ENCODE results near the gene ALDH16A1.
A peak's percentile ranks its signal among the peaks of the same experiment; 100 is the strongest.

The ALDH16A1 gene

DNA sequence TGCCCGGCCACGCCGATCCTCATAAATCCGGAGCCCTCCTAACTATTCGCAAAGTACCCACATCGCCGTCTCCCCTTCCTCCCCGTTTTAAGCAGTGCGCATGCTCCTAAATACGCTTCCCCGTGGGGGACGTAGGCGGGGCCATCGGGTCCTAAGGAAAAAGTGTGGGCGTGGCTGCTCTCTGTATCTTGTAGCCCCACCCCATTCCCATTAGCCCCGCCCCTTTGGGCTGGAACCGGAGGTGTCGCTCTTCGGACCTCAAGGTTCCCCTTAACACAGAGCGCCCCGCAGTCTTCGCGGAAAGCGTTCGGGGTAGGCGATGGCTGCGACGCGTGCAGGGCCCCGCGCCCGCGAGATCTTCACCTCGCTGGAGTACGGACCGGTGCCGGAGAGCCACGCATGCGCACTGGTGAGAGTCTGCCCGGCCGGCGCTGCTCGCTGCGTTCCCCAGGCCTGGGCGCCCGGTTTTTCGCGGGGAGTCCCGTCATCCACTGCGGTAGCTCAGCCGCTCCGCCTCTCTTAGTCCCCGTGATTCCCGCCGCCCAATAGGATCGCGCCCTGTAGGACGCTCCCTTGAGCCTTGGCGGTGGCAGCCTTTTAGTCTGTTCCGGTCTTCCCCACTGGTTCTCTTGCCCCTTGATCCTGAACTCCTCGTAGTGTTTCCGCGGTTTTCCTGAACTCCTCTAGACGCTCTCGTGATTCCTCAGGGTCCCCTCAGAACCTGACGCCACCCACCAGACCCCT is at the start of gene ALDH16A1:
TSS of gene ALDH16A1 (plus strand) at position 213 of the 744 bp plus-strand sequence. CDS start at position 320, 107 bp downstream.
- DNase-seq, result peak; percentile 84 to 100 (median 98)

DNA sequence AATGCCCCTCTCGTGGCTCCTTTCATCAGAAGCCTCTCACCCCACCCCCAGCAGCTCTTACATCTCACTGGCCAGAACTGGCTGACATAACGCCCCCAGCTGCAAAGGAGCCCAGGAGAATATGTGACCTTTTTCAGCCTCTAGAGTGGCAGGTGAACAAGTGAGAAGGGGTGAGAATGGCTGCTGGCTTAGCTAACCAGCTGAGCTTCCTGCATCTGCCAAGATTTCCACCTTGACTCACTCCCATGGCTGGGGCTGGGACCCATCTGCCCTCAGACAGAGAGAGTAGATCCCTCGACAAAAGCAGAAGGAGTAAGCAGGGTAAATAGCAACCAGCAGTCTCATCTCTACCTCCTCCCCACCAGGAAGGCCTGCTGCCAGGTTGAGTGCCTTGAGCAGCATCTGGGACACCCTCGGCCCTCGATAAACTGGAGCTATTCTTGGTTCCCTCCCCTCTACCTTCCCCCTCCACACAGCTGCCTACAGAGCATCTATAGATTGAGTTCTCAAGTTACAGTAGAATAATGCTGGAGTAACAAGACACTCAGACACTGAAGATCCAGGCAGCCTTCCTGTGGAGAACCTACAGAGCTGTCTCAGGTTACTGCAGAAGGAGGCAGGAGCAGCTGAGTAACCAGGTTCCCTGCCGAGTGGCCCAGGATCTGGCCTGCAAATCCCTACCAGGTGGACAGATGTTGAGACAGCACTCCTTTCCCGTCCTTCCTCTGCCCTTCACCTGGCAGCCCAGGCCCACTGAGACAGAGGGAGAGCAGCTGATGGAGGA is 49.4 kb upstream of the ALDH16A1 start:
- DNase-seq, result no peak

DNA sequence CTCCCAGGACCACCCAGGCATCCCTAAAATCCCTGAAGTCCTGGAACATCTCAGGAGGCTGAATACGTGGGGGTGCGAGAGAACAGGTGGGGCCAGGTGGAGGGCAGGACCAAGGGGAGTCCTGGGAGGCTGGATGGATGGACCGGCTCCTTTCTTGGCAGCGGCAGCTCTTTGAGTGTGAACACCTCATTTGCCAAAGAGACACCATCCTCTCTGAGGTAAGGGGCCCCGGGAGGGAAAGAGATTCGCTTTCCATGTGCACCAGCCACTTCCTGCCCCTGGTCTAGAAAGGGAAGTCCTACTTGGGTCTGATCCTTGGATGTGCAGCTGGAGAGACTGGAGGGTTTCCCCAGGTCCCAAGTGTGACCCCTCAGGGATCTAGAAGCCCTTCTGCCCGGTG is 45.9 kb upstream of the ALDH16A1 start:
- DNase-seq, result no peak

DNA sequence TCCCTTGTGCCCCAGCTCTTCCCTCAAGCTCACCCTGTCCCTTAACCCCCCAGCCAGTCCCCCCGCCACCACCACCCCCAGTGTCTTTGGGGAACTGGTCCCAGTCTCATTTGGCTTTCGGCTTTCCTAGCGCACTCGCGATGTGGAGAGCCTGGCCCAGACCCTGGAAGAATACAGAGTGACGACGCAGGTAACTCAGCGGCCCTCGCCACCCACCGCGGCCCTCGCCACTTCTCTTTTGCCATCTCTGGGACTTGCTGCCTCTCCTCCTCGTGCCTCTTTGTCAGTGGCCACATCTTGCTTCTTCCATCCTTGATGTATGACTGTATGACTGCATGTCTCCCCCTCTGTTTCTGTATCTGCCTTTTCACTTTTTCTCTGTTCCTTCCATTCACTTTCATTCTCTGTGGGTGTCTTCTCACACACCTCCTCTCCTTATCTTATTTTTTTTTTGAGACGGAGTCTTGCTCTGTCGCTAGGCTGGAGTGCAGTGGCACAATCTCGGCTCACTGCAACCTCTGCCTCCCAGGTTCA is 45.5 kb upstream of the ALDH16A1 start:
- no peak for DNase-seq

DNA sequence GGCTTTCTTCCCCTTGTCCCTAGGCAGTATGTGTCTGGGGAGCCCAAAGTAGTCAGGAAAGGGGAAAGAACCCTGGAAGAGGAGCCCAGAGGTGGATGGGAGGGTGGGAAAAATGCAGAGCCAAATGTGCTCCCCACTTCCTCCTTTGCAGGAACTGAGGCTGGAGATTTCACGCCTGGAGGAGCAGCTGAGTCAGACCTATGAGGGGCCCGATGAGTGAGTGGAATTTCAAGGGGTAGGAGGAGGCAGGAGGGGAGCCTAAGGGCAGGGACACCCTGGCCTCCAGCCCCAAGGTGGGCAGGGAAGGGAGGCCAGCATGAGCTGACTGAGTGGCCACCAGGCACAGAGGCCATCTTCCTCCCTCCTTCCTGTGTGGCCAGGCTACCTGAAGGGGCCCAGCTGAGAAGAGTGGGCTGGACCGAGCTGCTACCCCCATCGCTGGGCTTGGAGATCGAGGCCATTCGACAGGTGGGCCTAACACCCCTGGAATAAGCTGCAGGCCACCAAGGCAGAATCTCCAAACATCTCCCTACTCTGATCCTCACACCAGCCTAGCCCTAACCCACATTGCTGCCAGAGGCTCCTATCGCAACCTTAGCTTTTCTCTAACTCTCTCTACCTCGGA is 44.1 kb upstream of the ALDH16A1 start:
- no peak for DNase-seq

DNA sequence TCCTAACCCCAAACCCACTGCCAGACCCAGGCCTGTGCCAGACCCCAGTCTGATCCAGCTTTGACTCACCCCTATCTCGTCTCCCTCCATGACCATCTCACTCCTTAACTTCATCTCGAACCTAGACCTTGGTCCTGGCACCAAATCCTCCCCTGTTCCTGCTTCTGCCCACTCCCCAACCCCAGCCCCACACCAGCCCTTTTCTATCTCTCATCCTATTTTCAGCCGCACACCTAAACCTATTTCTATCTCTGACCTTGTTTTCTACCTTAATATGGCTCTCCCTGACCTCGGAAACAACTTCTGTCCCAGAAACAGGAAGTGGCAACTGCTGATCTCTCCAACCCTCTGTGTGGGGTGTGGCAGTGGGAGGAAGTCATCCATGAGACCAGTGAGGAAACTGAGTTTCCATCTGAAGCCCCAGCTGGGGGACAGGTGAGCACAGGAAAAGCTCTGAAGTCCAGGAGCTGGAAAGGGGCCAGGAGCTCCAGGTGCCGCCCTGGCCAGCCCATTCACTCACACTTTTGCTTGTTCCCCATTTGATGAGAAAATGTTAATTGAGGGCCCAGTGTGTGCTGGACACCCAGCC is 43.5 kb upstream of the ALDH16A1 start:
- DNase-seq, result no peak

DNA sequence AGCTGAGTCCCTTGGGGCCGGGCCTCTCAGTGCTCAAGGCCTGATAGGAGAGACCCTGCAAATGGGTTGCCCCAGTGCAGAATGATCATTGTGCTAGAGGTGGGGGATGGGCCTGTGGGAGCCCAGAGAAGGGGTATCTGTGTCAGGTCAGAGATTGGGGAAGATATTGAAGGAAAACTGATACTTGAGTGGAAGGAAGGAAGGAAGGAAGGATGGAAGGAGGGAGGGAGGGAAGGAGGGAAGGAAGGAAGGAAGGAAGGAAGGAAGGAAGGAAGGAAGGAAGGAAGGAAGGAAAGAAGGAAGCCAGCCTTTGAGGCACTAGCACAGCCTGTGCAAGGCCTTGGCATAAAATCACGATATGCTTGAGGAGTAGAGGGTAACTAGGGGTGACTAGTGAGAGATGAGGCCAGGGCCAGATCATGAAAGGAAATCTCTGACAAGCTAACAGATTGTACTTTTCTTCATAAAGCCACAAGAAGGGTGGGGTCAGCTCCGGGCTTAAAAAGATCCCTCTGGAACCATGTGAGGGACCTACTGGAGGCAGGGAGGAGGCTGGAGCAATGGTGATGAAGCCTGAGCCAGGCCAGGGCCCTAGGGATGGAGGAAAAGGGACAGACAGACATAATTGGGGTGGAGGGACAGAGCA is 41.2 kb upstream of the ALDH16A1 start:
- no peak for DNase-seq

DNA sequence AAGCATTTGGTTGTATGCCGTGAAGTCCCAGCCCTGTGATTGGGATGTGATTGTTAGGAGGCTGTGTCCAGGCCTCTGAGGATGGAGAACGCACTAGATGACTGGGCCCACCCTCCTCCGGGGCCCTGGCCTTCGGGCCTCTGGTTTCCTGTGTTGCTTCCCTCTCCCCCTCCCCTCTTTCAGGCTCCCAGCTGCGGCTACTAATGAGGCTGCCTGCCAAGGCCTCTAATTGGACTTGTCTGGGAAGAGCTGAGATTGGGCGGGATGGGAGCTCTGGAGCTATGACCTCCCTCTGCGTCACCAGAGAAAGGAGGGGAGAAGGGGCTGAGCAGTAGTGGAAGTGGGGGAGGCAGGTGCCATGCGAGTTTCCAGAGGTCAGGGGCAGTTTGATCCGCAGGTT is 39.7 kb upstream of the ALDH16A1 start:
- DNase-seq, result no peak

DNA sequence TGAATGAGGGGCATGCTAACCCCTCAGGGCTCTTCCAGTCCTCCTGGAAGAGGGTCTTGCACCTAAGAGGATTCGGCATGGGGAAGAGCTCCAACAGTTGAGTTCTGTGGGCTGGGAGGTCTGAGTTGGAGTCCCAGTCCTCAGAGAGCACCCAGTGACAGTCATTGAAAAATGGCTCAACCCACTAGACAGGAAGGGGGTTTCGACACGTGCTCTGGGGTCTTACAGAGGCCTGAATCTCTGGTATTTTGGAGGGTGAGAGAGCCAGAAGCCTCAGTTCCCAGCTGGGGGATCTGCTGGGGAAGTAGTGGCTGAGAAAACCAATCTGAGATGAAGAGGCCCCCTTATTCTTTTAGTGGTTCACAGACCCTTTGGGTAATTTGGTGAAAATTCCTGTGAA is 38.8 kb upstream of the ALDH16A1 start:
- DNase-seq, result no peak

DNA sequence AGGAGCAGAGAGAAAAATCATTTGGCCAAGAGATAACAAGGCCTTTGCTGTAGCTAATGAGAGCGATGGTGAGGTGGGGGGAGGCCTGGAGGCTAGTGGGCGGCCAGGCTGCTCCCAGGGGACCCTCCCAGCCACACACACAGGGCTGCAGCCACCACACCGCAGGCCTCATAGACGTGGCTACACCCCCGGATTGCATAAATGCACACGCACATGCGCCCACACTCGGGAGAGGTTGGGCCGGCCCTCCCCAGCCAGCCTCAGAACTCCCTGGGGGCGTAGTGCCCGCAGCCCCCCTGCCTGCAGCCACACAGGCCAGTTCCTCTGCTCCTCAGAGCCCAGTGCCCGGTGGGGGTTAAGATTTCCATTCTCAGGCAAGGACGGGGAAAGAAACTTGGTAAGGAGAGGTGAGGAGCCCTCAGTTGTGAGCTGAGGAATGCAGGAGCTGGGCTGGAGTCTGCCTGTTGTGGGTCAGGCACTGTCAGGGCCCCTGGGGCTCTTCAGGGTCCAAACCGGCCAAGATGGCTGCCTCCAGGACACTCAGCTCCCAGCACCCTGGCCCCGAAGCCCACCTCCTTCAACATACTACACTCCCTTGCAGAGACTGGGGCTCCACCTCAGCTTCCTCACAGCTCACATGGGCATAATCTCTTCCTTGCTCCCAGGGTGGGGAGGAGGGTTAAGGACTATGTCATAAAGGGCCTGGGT is 37.8 kb upstream of the ALDH16A1 start:
- DNase-seq, result no peak

DNA sequence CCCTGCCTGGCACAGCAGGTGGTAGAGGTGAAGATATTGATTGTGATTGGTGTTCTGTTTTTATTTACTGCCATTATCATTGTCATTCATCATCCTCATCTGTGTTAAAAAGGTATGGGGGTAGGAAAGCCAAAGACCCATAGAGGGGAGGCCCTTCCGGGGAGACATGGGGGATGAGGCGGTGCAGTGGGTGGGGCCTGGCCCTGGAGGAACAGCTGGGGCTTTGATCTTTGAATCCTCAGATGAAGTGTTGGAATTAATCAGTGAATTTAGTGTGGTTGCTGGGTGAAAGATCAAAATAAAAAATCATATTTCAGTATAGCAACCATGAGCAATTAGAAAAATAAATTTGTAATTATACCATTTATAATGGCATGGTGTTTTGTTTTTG is 37.2 kb upstream of the ALDH16A1 start:
- DNase-seq, result no peak

DNA sequence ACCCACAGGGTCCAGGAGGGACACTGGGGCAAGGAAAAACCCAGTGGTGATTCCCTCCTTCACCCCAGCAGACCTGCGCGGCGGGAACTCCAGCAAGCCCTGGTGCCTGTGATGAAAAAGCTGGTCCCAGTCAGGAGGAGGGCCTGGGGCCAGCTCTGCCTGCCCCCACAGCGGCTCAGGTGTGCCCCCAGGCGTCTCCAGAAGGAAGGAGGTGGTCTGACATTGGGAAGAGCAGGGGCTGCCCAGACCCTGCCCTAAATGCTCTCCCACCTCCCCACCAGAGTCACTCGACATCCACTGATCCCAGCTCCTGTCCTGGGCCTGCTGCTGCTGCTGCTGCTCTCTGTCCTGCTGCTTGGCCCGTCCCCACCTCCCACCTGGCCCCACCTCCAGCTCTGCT is 35.9 kb upstream of the ALDH16A1 start:
- DNase-seq, result no peak

DNA sequence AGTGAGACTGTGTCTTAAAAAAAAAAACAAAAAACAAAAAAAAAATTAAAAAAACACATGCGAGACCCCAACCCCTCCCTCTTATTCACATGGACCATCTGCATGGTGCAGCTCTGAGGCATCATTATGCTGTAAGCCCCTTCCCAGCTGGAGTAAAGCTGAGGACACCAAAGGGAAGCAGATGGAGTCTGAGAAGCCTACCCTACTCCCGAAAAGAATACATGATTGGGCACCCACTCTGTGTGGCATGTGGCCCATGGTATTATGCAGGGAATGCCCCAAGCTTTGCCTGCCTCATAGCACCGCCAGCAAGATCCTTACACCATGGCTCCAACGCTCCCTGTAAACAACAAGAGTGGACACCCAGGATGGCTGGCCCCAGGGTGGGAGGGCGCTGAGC is 34.5 kb upstream of the ALDH16A1 start:
- DNase-seq, result no peak

DNA sequence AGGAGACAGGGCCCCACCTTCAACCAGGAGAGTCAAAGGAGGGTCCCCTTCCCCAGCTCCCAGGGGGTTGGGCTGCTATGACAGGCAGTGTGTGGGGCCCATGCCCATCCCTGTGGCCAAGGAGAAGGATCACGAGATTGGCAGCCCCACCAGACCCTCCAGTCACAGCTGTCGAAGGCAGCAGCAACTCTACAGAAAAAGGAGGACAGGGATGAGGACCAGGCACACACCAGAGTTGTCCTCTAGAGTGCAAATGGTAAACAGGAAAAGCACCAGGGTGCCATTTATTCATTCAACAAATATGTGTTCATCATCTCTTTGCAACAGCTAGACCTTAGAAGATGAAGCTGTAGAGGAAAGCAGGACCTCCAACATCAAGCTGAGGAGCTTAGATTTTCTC is 33.9 kb upstream of the ALDH16A1 start:
- DNase-seq, result no peak

DNA sequence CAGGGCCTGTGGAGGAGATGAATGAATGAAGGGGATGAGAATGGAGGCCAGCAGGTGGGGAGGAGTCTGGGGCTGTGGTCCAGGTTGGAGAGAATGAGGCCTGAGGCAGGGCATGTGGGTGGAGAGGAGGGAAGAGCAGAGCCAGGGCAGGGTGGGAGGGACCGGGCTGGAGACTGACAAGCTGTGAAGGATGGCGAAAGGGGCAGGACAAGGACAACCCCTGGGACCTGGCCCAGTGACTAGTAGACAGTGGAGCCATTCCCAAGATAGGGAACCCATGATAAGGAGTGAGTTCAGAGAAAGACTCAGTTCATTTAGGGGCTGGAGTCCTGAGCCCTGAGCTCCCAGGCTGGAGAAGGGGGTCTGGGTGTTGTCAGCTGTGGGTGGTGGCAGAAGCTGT is 32.8 kb upstream of the ALDH16A1 start:
- no peak for DNase-seq

DNA sequence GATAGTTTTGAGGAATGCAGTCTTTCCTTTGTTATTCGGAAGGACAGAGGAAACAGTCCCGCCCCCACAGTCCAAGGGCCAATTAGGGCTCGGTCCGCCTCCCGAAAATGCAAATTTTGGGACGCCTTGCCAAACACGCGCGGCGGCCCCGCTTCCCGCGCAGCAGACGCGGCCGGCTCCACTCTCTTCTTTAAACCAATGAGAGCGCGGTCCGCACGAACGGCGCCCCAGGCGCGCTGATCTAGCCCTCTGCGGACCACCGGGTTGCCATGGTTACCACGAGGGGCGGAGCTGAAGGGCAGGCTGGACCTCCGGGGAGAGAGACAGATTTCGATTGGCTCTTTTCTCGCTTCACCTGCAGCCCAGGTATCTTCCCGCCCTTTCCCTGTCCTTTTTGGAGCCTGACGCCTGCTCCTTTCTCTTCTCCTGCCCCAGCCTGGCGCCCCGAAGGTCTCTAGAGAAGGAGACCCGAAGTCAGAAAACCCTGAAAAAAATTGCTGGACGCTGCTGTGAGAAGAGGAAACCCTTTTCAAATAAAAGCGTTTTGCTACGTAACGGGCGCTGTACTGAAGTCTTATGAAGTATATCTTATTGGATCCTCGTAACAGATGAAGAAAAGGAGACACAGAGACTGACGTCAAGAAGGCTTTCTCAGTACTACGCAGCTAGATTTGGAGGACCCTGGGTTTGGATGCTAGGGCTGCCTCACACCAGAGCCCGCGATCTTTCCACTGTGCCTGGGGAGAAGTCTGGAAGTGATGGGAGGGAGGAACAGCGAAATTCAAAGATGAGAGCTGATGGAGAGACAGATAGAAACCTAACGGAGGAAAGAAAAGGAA is 31.8 kb upstream of the ALDH16A1 start:
- DNase-seq, result peak in 5 of 56 donors; percentile 4 to 39 (median 16)

DNA sequence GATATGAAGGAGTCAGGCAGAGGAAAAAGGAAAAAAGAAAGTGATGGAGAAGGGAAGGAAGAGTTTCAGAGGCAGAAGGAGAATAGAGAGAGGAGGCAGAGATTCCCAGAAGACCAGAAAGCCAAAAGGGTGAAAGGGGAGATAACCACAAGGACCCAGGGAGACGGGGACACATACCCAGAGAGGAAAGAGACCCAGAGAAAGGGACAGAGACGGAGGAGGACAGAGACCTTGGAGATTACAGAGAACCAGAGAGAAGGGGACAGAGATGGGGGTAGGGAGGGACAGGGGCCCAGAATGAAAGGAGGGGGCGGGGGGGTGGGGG is 31.2 kb upstream of the ALDH16A1 start:
- DNase-seq, result no peak

DNA sequence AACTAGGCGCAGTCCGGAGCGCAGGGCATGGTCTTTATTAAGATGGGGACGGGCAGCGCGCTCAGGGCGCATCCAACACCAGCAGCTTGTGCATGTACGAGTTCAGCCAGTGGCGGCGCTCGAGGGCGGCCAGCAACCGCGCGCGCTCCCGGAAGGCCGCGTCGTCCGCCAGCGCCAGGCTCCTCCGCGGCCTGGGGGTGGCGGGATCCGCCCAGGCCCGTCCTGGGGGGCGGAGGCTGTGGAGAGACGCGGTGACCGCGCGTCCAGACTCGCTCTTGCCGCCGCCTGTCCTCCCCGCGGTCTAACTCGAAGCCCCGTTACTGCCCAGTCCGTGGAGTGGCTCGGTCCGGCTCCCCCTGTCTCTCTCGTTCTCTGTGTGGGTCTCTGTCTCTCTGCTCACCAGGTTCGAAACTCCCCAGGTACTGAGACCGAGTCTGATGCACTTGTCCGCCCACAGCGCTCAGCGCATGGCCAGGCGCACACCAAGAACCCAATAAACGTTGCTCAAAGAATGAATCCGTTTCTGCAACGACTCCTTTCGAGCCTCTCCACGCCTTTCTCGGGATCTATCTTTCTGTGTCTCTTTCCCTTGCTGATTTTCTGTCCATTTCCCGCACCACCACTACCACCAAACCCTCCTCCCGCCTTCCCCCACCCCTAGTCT is 30.5 kb upstream of the ALDH16A1 start:
- DNase-seq, result peak in 2 of 56 donors; percentile 6 to 13
